ENCODE measurements around the gene LOXHD1.

Gene LOXHD1

GRCh38 chr18:46449033-46449432 lies 208.0 kb downstream of the LOXHD1 start:
- Histone ChIP-seq H3K36me3 (ENCODE audit: insufficient read depth, low read length) (no peaks in the 10 kb centered on the region), H3K4me1 (ENCODE audit: insufficient read depth, low read length) (0 out of 2 replicates have a peak, but pooled peaks cover 3% of the 10 kb centered on the region), H3K9me3 (ENCODE audit: control insufficient read depth, insufficient read depth, low read length) (peaks cover 8% of the 10 kb centered on the region), H3K9ac (ENCODE audit: low read depth, low read length) (no peak overlapping the region)

DNA sequence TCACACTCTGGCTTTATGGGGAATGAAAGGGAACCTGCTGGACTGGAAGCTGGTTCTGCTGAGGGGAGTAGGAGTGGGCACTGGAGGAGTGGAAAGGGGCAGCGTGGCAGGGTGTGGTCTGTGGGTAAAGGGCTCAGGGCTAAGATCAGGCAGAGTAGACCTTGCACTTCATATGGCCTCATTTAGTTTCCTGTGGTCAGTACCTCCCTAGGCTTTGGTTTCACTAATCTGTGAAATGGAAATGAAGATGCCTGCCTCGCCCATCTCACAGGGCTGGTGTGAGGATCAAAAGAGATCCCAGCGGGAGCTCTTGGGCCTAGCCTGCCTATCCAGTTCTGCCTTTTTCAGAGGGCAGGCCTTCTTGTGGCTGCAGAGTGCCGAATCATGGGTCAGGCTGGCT lies 208.7 kb downstream of the LOXHD1 start:
- H3K36me3 ChIP-seq (ENCODE audit: insufficient read depth, low read length) = no peaks in the 10 kb centered on the region
- 0 out of 2 replicates have a peak, but pooled peaks cover 3% of the 10 kb centered on the region for H3K4me1 ChIP-seq (ENCODE audit: insufficient read depth, low read length)
- H3K9me3 ChIP-seq (ENCODE audit: control insufficient read depth, insufficient read depth, low read length) = peaks cover 8% of the 10 kb centered on the region
- H3K9ac ChIP-seq (ENCODE audit: low read depth, low read length) = no peak overlapping the region

DNA sequence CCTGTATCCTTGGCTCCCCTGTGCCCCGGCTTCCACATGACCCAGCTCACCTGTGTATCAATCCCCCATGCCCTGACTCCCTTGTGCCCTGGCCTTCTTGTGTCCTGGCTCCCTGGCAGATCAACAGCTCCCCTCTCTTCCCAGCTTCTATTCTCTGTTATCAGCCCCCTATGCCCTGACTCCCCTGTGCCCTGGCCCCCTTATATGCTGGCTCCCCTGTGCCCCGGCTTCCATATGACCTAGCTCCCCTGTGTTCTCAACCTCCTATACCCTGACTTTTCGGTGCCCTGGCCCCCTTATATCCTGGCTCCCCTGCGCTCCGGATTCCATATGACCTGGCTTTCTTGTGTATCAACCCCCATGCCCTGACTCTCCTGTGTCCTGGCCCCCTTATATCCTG lies 209.2 kb downstream of the LOXHD1 start:
- Histone ChIP-seq H3K36me3 (ENCODE audit: insufficient read depth, low read length) (no peaks in the 10 kb centered on the region), H3K4me1 (ENCODE audit: insufficient read depth, low read length) (0 out of 2 replicates have a peak, but pooled peaks cover 3% of the 10 kb centered on the region), H3K9me3 (ENCODE audit: control insufficient read depth, insufficient read depth, low read length) (peaks cover 8% of the 10 kb centered on the region), H3K9ac (ENCODE audit: low read depth, low read length) (no peak overlapping the region)

- H3K36me3 ChIP-seq (ENCODE audit: insufficient read depth, low read length) = no peaks in the 10 kb centered on the region
- 0 out of 2 replicates have a peak, but pooled peaks cover 3% of the 10 kb centered on the region for H3K4me1 ChIP-seq (ENCODE audit: insufficient read depth, low read length)
- H3K9ac ChIP-seq (ENCODE audit: low read depth, low read length) = no peak overlapping the region
- H3K9me3 ChIP-seq (ENCODE audit: control insufficient read depth, insufficient read depth, low read length) = peaks cover 8% of the 10 kb centered on the region
These were observed 209.7 kb downstream of the LOXHD1 start for GRCh38 chr18:46447323-46447722.

GRCh38 chr18:46445522-46446313 lies 211.3 kb downstream of the LOXHD1 start:
- Histone ChIP-seq H3K9ac (ENCODE audit: low read depth, low read length) (no peak overlapping the region), H3K9me3 (ENCODE audit: control insufficient read depth, insufficient read depth, low read length) (peaks cover 6% of the 10 kb centered on the region), H3K36me3 (ENCODE audit: insufficient read depth, low read length) (no peaks in the 10 kb centered on the region), H3K4me1 (ENCODE audit: insufficient read depth, low read length) (0 out of 2 replicates have a peak, but pooled peaks cover 3% of the 10 kb centered on the region)

DNA sequence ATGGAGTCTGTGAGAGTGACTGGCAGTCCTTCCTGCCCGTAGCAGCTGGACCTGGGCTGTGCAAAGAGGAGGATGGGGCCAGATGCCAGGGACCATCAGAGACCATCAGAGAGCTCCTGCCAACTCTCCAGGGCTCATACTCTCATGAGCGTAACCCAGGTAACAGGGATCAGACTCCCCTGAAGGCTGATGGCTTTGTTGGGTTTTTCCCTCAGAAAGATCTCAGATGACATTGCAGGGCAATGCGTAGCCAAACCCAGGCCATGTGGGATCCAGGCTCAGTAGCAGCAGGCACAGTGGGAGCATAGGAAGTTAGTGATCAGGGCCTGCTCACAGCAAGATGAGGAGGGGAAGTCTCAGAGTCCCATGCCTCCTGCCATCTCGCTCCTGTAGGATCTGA lies 218.0 kb downstream of the LOXHD1 start:
- Histone ChIP-seq H3K36me3 (ENCODE audit: insufficient read depth, low read length) (no peaks in the 10 kb centered on the region), H3K4me1 (ENCODE audit: insufficient read depth, low read length) (no peaks in the 10 kb centered on the region), H3K9ac (ENCODE audit: low read depth, low read length) (no peak overlapping the region), H3K9me3 (ENCODE audit: control insufficient read depth, insufficient read depth, low read length) (no peaks in the 10 kb centered on the region)

GRCh38 chr18:46437061-46437460 lies 220.0 kb downstream of the LOXHD1 start:
- Histone ChIP-seq H3K9me3 (ENCODE audit: control insufficient read depth, insufficient read depth, low read length) (no peaks in the 10 kb centered on the region), H3K4me1 (ENCODE audit: insufficient read depth, low read length) (peaks cover 7% of the 10 kb centered on the region), H3K36me3 (ENCODE audit: insufficient read depth, low read length) (no peaks in the 10 kb centered on the region), H3K9ac (ENCODE audit: low read depth, low read length) (no peak overlapping the region)

GRCh38 chr18:46436621-46437020 lies 220.4 kb downstream of the LOXHD1 start:
- H3K36me3 ChIP-seq (ENCODE audit: insufficient read depth, low read length) = no peaks in the 10 kb centered on the region
- no peaks in the 10 kb centered on the region for H3K9me3 ChIP-seq (ENCODE audit: control insufficient read depth, insufficient read depth, low read length)
- H3K4me1 ChIP-seq (ENCODE audit: insufficient read depth, low read length) = peaks cover 12% of the 10 kb centered on the region
- H3K9ac ChIP-seq (ENCODE audit: low read depth, low read length) = no peak overlapping the region

GRCh38 chr18:46435031-46435430 lies 222.0 kb downstream of the LOXHD1 start:
- no peaks in the 10 kb centered on the region for H3K36me3 ChIP-seq (ENCODE audit: insufficient read depth, low read length)
- H3K4me1 ChIP-seq (ENCODE audit: insufficient read depth, low read length) = peaks cover 17% of the 10 kb centered on the region
- H3K9me3 ChIP-seq (ENCODE audit: control insufficient read depth, insufficient read depth, low read length) = no peaks in the 10 kb centered on the region
- H3K9ac ChIP-seq (ENCODE audit: low read depth, low read length) = no peak overlapping the region

DNA sequence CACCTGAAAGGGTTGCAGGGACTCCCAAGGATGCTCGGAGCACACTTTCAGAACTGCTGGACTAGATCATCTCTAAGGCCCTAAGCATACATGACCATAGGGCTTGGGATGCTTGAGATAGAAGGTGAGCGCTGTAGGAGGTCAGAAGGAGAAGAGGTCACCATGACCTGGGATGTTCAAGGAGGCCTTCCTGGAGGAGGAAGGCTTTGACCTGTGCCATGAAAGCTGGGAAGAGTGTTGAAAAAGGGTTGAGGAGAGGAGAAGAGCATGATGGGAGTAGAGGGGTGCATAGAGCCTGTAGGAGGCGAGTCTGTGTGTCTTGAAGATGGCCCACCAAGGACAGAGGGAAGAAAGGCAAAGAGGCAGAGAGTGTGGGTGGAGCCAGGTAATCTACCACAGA lies 222.4 kb downstream of the LOXHD1 start:
- no peak overlapping the region for H3K9ac ChIP-seq (ENCODE audit: low read depth, low read length)
- H3K36me3 ChIP-seq (ENCODE audit: insufficient read depth, low read length) = no peaks in the 10 kb centered on the region
- no peaks in the 10 kb centered on the region for H3K9me3 ChIP-seq (ENCODE audit: control insufficient read depth, insufficient read depth, low read length)
- H3K4me1 ChIP-seq (ENCODE audit: insufficient read depth, low read length) = peaks cover 17% of the 10 kb centered on the region

DNA sequence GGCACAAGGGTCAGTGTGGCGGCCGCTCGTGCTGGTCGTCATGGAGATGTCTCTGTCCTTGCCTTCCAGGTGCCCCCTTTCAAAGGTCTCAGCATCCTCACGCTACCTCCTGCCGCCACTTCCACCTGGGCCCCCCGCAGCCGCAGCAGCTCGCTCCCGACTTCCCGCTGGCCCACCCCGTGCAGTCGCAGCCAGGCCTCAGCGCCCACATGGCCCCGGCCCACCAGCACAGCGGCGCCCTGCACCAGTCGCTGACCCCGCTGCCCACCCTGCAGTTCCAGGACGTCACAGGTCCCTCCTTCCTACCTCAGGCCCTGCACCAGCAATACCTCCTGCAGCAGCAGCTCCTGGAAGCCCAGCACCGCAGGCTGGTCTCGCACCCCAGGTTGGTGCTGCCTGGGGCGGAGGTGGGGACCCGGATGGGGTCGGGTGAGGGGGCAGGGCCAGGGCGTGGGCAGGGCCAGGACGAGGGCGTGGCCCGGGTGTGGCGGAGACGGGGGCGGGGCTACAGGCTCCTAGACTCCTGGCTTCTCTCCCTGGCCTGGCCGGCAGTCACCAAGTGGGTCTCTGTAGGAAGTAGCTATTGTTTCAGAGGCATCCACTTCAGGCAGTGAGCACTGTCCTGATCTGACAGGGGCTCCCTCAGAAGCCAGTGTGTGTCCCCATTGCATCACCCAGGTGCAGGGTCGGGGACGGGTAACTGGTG lies 223.7 kb downstream of the LOXHD1 start:
- peak overlapping the region; percentile 66; the same call in 1 of the 2 replicates for H3K9ac ChIP-seq (ENCODE audit: low read depth, low read length)
- no peaks in the 10 kb centered on the region for H3K36me3 ChIP-seq (ENCODE audit: insufficient read depth, low read length)
- peaks cover 17% of the 10 kb centered on the region for H3K4me1 ChIP-seq (ENCODE audit: insufficient read depth, low read length)
- no peaks in the 10 kb centered on the region for H3K9me3 ChIP-seq (ENCODE audit: control insufficient read depth, insufficient read depth, low read length)

GRCh38 chr18:46431522-46432171 lies 225.4 kb downstream of the LOXHD1 start:
- Histone ChIP-seq H3K36me3 (ENCODE audit: insufficient read depth, low read length) (no peaks in the 10 kb centered on the region), H3K9me3 (ENCODE audit: control insufficient read depth, insufficient read depth, low read length) (no peaks in the 10 kb centered on the region), H3K4me1 (ENCODE audit: insufficient read depth, low read length) (peaks cover 17% of the 10 kb centered on the region), H3K9ac (ENCODE audit: low read depth, low read length) (no peak overlapping the region)

GRCh38 chr18:46429649-46430224 lies 227.3 kb downstream of the LOXHD1 start:
- Histone ChIP-seq H3K9me3 (ENCODE audit: control insufficient read depth, insufficient read depth, low read length) (no peaks in the 10 kb centered on the region), H3K4me1 (ENCODE audit: insufficient read depth, low read length) (peaks cover 22% of the 10 kb centered on the region)

GRCh38 chr18:46429130-46429529 lies 227.9 kb downstream of the LOXHD1 start:
- H3K36me3 ChIP-seq (ENCODE audit: insufficient read depth, low read length) = no peaks in the 10 kb centered on the region
- peaks cover 28% of the 10 kb centered on the region for H3K4me1 ChIP-seq (ENCODE audit: insufficient read depth, low read length)
- H3K9me3 ChIP-seq (ENCODE audit: control insufficient read depth, insufficient read depth, low read length) = no peaks in the 10 kb centered on the region
- H3K9ac ChIP-seq (ENCODE audit: low read depth, low read length) = no peak overlapping the region

More at GRCh38 chr18:46429649-46430224, 227.3 kb downstream of the LOXHD1 start:
- H3K36me3 ChIP-seq (ENCODE audit: insufficient read depth, low read length) = no peaks in the 10 kb centered on the region
- no peak overlapping the region for H3K9ac ChIP-seq (ENCODE audit: low read depth, low read length)
